ENCODE results near the gene DPYD.
"Not testable (repeated sequence)": the region's sequence is repeated elsewhere in the genome, so short reads cannot be mapped to it uniquely, and the experiment has no call there.

DPYD gene

GRCh38 chr1:97350241-97350640 is 570.6 kb downstream of the DPYD start:
- DNase-seq: no peak

GRCh38 chr1:97349794-97350193 is 571.0 kb downstream of the DPYD start:
- not testable (repeated sequence) for DNase-seq

- DNase-seq: no peak
Observed at GRCh38 chr1:97348599-97349265, 572.1 kb downstream of the DPYD start.

GRCh38 chr1:97340951-97341350 is 579.9 kb downstream of the DPYD start:
- no peak for DNase-seq

- no peak for DNase-seq
Observed at GRCh38 chr1:97338347-97338746, 582.5 kb downstream of the DPYD start.

- DNase-seq: no peak
Observed at GRCh38 chr1:97337250-97338030, 583.4 kb downstream of the DPYD start.

- no peak for DNase-seq
Observed at GRCh38 chr1:97334454-97334853, 586.4 kb downstream of the DPYD start.

GRCh38 chr1:97332716-97333115 is 588.1 kb downstream of the DPYD start:
- DNase-seq: no peak

- DNase-seq: no peak
Observed at GRCh38 chr1:97331165-97331564, 589.7 kb downstream of the DPYD start.

- DNase-seq: no peak
Observed at GRCh38 chr1:97314685-97315084, 606.1 kb downstream of the DPYD start.

GRCh38 chr1:97308131-97308530 is 612.7 kb downstream of the DPYD start:
- DNase-seq: no peak

GRCh38 chr1:97307568-97307967 is 613.3 kb downstream of the DPYD start:
- DNase-seq: no peak

GRCh38 chr1:97307151-97307550 is 613.7 kb downstream of the DPYD start:
- no peak for DNase-seq

GRCh38 chr1:97306504-97306903 is 614.3 kb downstream of the DPYD start:
- no peak for DNase-seq

GRCh38 chr1:97304366-97304765 is 616.5 kb downstream of the DPYD start:
- no peak for DNase-seq

GRCh38 chr1:97298966-97299365 is 621.9 kb downstream of the DPYD start:
- no peak for DNase-seq

- no peak for DNase-seq
Observed at GRCh38 chr1:97297611-97298010, 623.2 kb downstream of the DPYD start.

GRCh38 chr1:97281962-97282361 is 638.9 kb downstream of the DPYD start:
- DNase-seq: no peak

GRCh38 chr1:97277891-97278654 is 642.8 kb downstream of the DPYD start:
- DNase-seq: no peak

GRCh38 chr1:97271916-97272788 is 648.7 kb downstream of the DPYD start:
- DNase-seq: no peak

GRCh38 chr1:97270508-97271307 is 650.1 kb downstream of the DPYD start:
- DNase-seq: no peak

GRCh38 chr1:97265630-97266029 is 655.2 kb downstream of the DPYD start:
- DNase-seq: no peak
